GM12874 (cell line): ENCODE results near the gene UVSSA.

Experiments
- TF ChIP-seq, protein P1 (sequence below): IDR thresholded peaks from 2 replicates; pipeline ENCODE4 v1.5.1; 2011; ENCODE audit warnings: low read depth, mild to moderate bottlenecking, control low read depth, low read length, moderate library complexity; ENCODE audit not compliant: insufficient read depth

The UVSSA gene

DNA sequence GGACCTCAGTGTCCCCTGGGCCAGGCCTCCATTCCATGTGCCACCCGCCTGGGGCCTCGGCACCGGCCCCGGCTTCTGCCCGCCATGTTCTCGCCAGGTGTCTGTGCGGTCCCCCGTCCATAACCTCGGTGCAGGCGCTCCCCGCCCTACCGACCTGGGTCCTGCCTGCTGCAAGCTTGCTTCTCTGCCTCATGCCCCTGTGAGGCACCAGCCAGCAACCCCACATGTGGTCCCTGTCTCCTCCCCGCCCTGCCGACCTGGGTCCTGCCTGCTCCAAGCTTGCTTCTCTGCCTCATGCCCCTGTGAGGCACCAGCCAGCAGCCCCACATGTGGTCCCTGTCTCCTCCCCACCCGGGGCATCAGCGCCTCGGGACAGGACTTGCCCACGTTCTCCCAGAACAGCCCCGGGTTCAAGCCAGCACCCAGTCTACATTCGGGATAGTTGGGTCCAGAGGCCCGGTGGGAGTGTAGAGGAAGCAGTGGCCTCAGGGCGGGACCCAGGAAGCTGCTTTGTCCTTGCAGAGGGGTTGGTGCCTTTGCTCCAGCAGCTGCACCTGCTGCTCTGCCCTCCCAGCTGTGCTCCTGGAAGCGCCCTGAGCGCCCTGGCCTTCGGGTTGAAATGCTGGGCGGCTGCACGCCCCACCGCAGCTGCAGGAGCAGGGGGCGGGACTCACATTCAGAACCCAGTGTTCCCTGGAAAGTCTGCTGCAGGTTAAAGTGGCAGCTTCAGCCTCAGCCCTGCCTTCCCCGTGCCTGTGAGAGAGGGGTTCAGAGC lies 20.1 kb upstream of the UVSSA start:
- TF ChIP-seq, protein P1, sequence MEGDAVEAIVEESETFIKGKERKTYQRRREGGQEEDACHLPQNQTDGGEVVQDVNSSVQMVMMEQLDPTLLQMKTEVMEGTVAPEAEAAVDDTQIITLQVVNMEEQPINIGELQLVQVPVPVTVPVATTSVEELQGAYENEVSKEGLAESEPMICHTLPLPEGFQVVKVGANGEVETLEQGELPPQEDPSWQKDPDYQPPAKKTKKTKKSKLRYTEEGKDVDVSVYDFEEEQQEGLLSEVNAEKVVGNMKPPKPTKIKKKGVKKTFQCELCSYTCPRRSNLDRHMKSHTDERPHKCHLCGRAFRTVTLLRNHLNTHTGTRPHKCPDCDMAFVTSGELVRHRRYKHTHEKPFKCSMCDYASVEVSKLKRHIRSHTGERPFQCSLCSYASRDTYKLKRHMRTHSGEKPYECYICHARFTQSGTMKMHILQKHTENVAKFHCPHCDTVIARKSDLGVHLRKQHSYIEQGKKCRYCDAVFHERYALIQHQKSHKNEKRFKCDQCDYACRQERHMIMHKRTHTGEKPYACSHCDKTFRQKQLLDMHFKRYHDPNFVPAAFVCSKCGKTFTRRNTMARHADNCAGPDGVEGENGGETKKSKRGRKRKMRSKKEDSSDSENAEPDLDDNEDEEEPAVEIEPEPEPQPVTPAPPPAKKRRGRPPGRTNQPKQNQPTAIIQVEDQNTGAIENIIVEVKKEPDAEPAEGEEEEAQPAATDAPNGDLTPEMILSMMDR, result no peak

DNA sequence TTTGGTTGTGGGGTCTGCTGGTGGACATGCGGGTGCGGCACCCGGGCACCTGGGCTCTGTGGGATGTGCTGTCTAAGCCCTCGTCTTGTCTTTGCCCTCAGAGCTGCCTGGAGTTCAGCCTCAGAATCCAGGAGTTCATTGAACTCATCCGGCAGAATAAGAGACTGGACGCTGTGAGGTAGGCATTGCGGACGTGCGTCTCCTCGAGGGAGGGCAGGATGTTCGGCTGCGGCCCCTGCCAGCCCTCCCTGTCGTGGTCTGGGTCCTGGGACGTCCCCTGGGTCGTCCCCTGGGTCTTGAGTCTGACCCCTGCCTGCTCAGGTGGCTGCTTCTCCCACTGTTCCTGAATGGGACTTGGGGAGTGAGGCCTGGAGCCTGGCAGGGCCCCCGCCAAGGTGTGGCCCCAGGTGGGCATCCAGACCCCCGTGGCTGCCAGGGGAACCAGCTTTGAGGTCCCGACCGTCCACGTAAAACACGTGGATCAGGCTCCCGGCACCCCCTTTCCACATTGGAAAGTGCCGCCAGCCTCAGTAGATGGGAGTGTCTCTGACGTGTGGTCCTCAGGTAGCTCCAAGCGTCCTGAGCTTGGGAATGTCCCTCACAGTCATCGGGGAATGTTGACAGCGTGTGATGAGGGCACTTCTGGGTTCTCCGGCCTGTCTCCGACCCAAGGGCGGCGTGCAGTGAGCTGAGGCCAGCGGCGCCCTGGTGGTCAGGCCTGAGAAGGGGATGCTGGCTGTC lies 19.3 kb upstream of the UVSSA start:
- TF ChIP-seq, protein P1, result no peak

DNA sequence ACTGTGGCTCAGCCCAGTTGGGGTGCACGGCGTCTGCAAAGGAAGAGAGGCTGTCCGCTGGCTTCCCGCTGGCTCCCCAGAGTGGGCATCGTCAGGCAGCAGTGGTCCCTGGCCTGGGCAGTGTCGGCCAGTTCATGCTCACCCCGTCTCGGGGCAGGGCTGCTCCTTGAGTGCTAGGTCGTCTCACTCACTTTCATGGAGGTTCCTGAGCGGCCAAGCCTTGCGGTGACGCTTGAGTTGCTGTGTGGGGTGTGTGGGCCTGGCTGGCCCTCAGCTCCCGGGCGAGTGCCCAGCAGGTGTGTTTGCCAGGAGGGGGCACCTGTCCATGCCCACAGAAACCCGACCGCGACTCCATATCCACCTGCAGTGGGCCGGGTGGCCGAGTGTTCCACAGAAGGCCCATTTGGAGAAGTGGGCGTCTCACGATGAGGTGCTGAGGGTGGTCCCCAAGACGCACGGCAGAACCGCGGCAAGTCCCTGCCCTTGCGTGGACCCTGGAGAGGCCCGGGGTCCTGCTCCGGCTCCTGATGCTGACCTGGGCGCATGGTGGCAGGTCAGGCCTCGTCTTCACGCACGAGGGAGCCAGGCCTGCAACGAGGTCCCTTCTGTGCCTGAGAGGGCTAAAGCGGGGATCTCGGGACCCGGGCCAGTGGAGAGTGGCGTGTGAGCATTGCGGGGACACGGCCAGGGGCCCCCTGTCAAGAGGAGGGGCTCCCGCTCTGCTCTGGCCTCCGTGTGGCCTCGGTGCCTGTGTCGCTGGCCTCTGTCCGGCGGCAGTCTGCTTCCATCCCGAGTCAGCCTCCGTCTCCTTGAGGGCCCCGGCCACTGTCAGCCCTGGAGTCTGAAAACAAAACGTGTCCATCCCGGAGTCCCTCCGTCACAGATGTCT lies 18.5 kb upstream of the UVSSA start:
- TF ChIP-seq, protein P1, result no peak

DNA sequence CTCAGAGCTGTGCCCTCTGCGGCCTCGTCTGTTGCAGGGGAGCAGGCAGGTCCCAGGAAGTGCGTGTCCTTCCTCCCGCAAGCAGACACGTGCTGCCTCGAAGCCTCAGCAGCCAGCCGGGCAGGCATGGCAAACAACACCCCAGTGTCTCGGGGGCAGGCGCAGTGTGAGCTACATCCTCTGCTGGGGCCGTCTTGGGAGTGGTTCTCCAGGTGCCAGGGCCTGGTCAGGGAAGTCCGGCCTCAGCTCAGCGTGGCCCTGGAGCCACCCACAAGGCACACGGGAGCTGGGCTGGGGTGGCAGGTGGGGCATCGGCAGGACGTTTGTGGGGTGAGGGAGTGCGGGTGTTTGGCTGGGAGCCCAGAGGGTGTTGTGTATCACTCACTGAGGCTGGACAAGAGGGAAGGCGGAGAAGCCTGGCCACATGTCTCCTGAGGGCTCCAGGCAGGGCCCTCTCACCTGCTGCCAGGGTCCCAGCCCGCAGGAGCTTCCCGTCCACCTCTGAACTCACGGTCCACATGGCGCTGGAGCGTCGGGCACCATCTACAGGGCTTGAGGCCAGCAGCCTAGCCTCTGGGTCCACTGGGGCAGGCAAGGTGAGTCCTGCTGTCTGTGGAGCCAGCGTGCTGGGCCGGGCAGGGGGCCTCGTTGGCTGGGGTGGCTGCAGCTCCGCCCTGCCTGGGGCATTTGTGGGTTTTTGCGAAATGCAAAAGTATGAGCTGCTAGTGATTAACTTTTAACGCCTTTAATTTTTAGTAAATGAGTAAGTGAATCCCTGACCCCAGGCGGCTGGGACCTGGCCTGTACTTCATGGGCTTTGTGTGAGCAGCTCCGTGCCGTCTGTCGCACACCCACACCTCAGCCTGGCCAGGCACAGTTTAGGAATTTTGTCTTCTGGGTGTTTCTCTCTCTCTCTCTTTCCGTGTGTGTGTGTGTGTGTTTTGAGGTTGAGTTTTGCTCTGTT lies 17.3 kb upstream of the UVSSA start:
- TF ChIP-seq, protein P1, result no peak

DNA sequence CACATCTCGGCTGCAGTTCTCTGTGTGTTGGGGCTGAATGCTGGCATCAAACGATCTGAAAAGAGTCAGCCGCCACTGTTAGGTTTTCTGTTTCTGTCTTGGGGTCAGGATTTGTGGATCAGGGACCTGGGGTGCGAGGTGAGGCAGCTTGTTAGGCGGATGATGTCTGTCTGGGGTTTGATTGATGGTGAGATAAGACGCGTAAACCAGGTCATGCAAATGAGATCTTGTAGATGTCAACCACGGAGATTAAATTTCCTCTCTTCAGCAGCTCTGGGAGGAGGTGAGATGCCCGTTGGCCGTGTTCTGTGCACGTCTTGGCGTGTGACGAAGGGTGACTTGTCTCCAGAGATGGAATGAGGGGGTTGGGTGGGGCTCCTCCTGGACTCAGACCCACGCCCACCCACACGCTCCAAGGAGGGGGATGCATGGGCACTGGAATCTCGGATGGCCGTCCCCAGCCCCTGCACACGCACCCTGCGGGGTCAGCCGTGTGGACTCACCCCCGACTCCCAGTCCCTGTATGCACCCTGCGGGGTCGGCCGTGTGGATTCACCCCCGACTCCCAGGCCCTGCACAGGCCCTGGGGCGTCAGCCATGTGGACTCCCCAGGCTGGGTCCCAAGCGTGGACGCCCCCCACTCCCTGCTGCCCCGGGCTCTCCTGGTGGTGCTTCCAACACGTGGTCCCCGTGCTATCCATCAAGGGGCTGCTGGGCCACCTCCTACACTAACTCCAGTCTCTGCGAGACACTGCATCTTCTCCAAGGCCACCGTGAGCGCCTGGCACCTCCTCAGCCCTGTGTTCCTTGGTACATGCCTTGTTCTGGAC lies 16.0 kb upstream of the UVSSA start:
- TF ChIP-seq, protein P1, result no peak
